ENCODE results near the gene CYP2R1. TPM values are rescaled to one million over a fixed set of nuclear protein-coding genes. Genes with fewer than 3 reads are reported as not detected.

CYP2R1 gene
- total RNA-seq, 1 experiment from 2014 or later = 18.3 TPM

DNA sequence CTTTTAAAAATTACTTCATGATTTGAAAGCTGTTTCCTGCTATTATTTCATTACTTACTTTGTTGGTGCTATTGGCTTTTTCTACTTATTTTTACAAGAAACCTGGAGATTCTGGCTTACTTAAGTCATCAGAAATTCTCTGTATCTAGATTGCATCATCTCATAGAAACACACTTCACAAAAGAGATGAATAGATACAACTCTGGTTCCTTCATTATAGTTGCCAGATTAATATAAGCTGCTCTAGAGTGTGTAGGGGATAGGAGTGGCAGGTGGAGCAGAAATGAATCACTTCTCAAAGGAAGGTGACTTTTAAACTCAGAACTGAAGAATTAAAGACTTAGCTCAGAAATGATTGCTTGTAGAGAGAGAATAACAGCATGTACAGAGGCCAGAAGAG, 20.0 kb downstream of the CYP2R1 start:
- no peak for DNase-seq (ENCODE audit: low read depth, low spot score)
- RAD21 ChIA-PET (ENCODE audit: low non-redundant PET in 1 of 2, low total read pairs in 2 of 2, uncharacterized antibody in 2 of 2, unreplicated experiment in 2 of 2) = no interaction called here

More for the DNA sequence above, 20.0 kb downstream of the CYP2R1 start:
- Histone ChIP-seq H3K79me2 (ENCODE audit: insufficient read depth, low read length) (no peaks in the 10 kb centered on the region), H3K4me2 (ENCODE audit: low read length) (no peak overlapping the region), H4K20me1 (ENCODE audit: insufficient read depth) (no peaks in the 10 kb centered on the region), H3K27ac (ENCODE audit: low read depth, low read length) (no peak overlapping the region), H3K4me1 (ENCODE audit: control insufficient read depth in 1 of 2, insufficient read depth in 2 of 2, low read length in 2 of 2) (0 out of 4 replicates have a peak, but pooled peaks cover 0 to 2% of the 10 kb centered on the region in 2 experiments), H3K36me3 (ENCODE audit: control insufficient read depth in 1 of 2, insufficient read depth in 2 of 2, low read length in 2 of 2) (no peaks in the 10 kb centered on the region), H3K9me3 (ENCODE audit: control insufficient read depth in 1 of 2, insufficient read depth in 1 of 2, low read depth in 1 of 2, low read length in 2 of 2) (no peaks in the 10 kb centered on the region), H3K9me2 (ENCODE audit: insufficient read depth) (no peaks in the 10 kb centered on the region), H3K9ac (ENCODE audit: low read length) (no peak overlapping the region), H3K27me3 (ENCODE audit: insufficient read depth, low read length) (no peaks in the 10 kb centered on the region), H2AFZ (ENCODE audit: low read depth, low read length, poor library complexity, severe bottlenecking) (no peak overlapping the region), H3K4me3 (replicated peaks in 1 of 2; ENCODE audit: low read depth in 1 of 2, low read length in 2 of 2) (no peak overlapping the region)
- ChIA-PET POLR2A (interaction anchor here (0.7 kb wide), 1 partner anchor 11 kb away, joined by 3 read pairs; no protein-coding TSS in a partner anchor), CTCF (no interaction called here)
- TF ChIP-seq, protein P1, sequence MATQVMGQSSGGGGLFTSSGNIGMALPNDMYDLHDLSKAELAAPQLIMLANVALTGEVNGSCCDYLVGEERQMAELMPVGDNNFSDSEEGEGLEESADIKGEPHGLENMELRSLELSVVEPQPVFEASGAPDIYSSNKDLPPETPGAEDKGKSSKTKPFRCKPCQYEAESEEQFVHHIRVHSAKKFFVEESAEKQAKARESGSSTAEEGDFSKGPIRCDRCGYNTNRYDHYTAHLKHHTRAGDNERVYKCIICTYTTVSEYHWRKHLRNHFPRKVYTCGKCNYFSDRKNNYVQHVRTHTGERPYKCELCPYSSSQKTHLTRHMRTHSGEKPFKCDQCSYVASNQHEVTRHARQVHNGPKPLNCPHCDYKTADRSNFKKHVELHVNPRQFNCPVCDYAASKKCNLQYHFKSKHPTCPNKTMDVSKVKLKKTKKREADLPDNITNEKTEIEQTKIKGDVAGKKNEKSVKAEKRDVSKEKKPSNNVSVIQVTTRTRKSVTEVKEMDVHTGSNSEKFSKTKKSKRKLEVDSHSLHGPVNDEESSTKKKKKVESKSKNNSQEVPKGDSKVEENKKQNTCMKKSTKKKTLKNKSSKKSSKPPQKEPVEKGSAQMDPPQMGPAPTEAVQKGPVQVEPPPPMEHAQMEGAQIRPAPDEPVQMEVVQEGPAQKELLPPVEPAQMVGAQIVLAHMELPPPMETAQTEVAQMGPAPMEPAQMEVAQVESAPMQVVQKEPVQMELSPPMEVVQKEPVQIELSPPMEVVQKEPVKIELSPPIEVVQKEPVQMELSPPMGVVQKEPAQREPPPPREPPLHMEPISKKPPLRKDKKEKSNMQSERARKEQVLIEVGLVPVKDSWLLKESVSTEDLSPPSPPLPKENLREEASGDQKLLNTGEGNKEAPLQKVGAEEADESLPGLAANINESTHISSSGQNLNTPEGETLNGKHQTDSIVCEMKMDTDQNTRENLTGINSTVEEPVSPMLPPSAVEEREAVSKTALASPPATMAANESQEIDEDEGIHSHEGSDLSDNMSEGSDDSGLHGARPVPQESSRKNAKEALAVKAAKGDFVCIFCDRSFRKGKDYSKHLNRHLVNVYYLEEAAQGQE (IDR thresholded peaks at IDR 0.05; ENCODE audit: low read depth) = no peak
- TF ChIP-seq RAD21 (IDR thresholded peaks at IDR 0.05; ENCODE audit: low read depth) (no peak), EZH2 (IDR thresholded peaks at IDR 0.05) (no peak), ELF1 (IDR thresholded peaks at IDR 0.05; ENCODE audit: borderline replicate concordance, low read depth) (no peak), EZH2phosphoT487 (IDR thresholded peaks at IDR 0.05; ENCODE audit: borderline replicate concordance) (no peak), CBX3 (IDR thresholded peaks at IDR 0.05; ENCODE audit: low read depth) (no peak), TCF7L2 (IDR thresholded peaks at IDR 0.05; ENCODE audit: borderline replicate concordance, extremely low read depth, insufficient read depth, insufficient read length) (no peak), ZNF274 (IDR thresholded peaks at IDR 0.05; ENCODE audit: low read depth, low read length) (no peak), YY1 (IDR thresholded peaks at IDR 0.05; ENCODE audit: extremely low read depth, insufficient replicate concordance, low read depth, low read length) (no peak), SRF (IDR thresholded peaks at IDR 0.05; ENCODE audit: low read depth) (no peak), POLR2A (IDR thresholded peaks at IDR 0.05; ENCODE audit: borderline replicate concordance, extremely low read depth, insufficient read depth, insufficient read length) (no peak), FOSL1 (IDR thresholded peaks at IDR 0.05; ENCODE audit: low read depth) (no peak), EGR1 (IDR thresholded peaks at IDR 0.05; ENCODE audit: low read depth) (no peak), SIN3A (IDR thresholded peaks at IDR 0.05; ENCODE audit: low read depth) (no peak), ZFX (IDR thresholded peaks at IDR 0.05) (no peak), CEBPB (IDR thresholded peaks at IDR 0.05; ENCODE audit: low read depth) (no peak)
- TF ChIP-seq, protein P2, sequence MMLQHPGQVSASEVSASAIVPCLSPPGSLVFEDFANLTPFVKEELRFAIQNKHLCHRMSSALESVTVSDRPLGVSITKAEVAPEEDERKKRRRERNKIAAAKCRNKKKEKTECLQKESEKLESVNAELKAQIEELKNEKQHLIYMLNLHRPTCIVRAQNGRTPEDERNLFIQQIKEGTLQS (IDR thresholded peaks at IDR 0.05) = no peak
- TF ChIP-seq, protein P3, sequence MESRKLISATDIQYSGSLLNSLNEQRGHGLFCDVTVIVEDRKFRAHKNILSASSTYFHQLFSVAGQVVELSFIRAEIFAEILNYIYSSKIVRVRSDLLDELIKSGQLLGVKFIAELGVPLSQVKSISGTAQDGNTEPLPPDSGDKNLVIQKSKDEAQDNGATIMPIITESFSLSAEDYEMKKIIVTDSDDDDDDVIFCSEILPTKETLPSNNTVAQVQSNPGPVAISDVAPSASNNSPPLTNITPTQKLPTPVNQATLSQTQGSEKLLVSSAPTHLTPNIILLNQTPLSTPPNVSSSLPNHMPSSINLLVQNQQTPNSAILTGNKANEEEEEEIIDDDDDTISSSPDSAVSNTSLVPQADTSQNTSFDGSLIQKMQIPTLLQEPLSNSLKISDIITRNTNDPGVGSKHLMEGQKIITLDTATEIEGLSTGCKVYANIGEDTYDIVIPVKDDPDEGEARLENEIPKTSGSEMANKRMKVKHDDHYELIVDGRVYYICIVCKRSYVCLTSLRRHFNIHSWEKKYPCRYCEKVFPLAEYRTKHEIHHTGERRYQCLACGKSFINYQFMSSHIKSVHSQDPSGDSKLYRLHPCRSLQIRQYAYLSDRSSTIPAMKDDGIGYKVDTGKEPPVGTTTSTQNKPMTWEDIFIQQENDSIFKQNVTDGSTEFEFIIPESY (IDR thresholded peaks at IDR 0.05; ENCODE audit: extremely low read depth, insufficient replicate concordance, low read length) = no peak
- TF ChIP-seq, protein P4, sequence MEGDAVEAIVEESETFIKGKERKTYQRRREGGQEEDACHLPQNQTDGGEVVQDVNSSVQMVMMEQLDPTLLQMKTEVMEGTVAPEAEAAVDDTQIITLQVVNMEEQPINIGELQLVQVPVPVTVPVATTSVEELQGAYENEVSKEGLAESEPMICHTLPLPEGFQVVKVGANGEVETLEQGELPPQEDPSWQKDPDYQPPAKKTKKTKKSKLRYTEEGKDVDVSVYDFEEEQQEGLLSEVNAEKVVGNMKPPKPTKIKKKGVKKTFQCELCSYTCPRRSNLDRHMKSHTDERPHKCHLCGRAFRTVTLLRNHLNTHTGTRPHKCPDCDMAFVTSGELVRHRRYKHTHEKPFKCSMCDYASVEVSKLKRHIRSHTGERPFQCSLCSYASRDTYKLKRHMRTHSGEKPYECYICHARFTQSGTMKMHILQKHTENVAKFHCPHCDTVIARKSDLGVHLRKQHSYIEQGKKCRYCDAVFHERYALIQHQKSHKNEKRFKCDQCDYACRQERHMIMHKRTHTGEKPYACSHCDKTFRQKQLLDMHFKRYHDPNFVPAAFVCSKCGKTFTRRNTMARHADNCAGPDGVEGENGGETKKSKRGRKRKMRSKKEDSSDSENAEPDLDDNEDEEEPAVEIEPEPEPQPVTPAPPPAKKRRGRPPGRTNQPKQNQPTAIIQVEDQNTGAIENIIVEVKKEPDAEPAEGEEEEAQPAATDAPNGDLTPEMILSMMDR (IDR thresholded peaks at IDR 0.05 in 2 of 3, conservative IDR thresholded peaks at IDR 0.05 in 1 of 3; ENCODE audit: borderline replicate concordance in 1 of 3, insufficient read depth in 1 of 3, low read depth in 2 of 3, low read length in 2 of 3) = no peak
- TF ChIP-seq, protein P5, sequence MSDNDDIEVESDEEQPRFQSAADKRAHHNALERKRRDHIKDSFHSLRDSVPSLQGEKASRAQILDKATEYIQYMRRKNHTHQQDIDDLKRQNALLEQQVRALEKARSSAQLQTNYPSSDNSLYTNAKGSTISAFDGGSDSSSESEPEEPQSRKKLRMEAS (IDR thresholded peaks at IDR 0.05) = no peak
- BruUV-seq (replicated peaks) = no TSS peak
- no peak for ATAC-seq
- intact Hi-C loops (cut with micrococcal nuclease) = no loop called here

All from HCT116 (cell line).